SK-N-SH (cell line): ENCODE data around the gene MYO9A. TPM values are rescaled to one million over a fixed set of nuclear protein-coding genes. Genes with fewer than 3 reads are reported as not detected.

Source experiments
- CTCF ChIA-PET: fragments of 300-600, 350-600 bp; formaldehyde crosslinking; extraction: SDS; loops from one replicate; lab custom pipeline; 2021; lab: Yijun Ruan, JAX
- POLR2A ChIA-PET: fragments of 350-600 bp; sonication (Branson Sonifier 250); formaldehyde crosslinking; extraction: SDS; loops from one replicate; lab custom pipeline; 2020; ENCODE audit warnings: antibody characterized with exemption, inconsistent platforms; lab: Yijun Ruan, JAX
- DNase-seq: peaks from one replicate; pipeline ENCODE4 v3.0.0; 2012
- H2AFZ ChIP-seq: fragments of 200-600 bp; sonication (generic); 2 replicates; pipeline ENCODE4 v1.8.1; 2016; ENCODE audit warnings: antibody characterized with exemption, mild to moderate bottlenecking, low read depth
- H3F3A ChIP-seq: fragments of 200-600 bp; sonication (generic); replicated peaks from 2 replicates; pipeline ENCODE3; 2016; ENCODE audit warnings: antibody characterized with exemption, mild to moderate bottlenecking; ENCODE audit not compliant: insufficient read depth
- H3K27ac ChIP-seq, 2 experiments: fragments of 200-500 bp in 1 of 2; fragments of 200-600 bp in 1 of 2; sonication (Bioruptor generic) in 1 of 2; sonication (generic), shearing (Covaris generic) in 1 of 2; 2 replicates each; pipeline versions ENCODE4 v1.5.1 to v1.6.1; 2014 to 2016; ENCODE audit warnings: low read depth in 2 of 2, inconsistent platforms in 1 of 2, low read length in 1 of 2, mild to moderate bottlenecking in 1 of 2, mixed read lengths in 1 of 2
- H3K27me3 ChIP-seq: fragments of 200-600 bp; sonication (generic), shearing (Covaris generic); 2 replicates; pipeline ENCODE4 v1.6.1; 2016; ENCODE audit warnings: mixed run types; ENCODE audit not compliant: insufficient read depth
- H3K36me3 ChIP-seq, 2 experiments: fragments of 200-500 bp in 1 of 2; fragments of 200-600 bp in 1 of 2; sonication (Bioruptor generic) in 1 of 2; sonication (generic) in 1 of 2; replicated peaks in 1 of 2; 2 replicates each; pipeline versions ENCODE3 to v1.5.1; 2014 to 2016; ENCODE audit warnings: low read length in 1 of 2, mild to moderate bottlenecking in 1 of 2; ENCODE audit not compliant: insufficient read depth in 2 of 2, control insufficient read depth in 1 of 2
- H3K4me1 ChIP-seq, 2 experiments: fragments of 200-500 bp in 1 of 2; fragments of 200-600 bp in 1 of 2; sonication (Bioruptor generic) in 1 of 2; sonication (generic), shearing (Covaris generic) in 1 of 2; 2 replicates each; pipeline versions ENCODE4 v1.5.1 to v1.6.1; 2014 to 2016; ENCODE audit warnings: low read depth in 1 of 2, low read length in 1 of 2, mixed run types in 1 of 2; ENCODE audit not compliant: insufficient read depth in 2 of 2, control insufficient read depth in 1 of 2
- H3K4me2 ChIP-seq: fragments of 200-600 bp; sonication (generic), shearing (Covaris generic); 2 replicates; pipeline ENCODE4 v1.6.1; 2017; ENCODE audit warnings: mixed run types
- H3K4me3 ChIP-seq, 2 experiments: fragments of 200-500 bp in 1 of 2; fragments of 200-600 bp in 1 of 2; sonication (Bioruptor generic) in 1 of 2; sonication (generic), shearing (Covaris generic) in 1 of 2; 2 replicates each; pipeline versions ENCODE4 v1.5.1 to v1.8.1; 2014 to 2016; ENCODE audit warnings: low read depth in 2 of 2, inconsistent platforms in 1 of 2, low read length in 1 of 2, mild to moderate bottlenecking in 1 of 2, mixed read lengths in 1 of 2, moderate library complexity in 1 of 2
- H3K79me2 ChIP-seq: fragments of 200-600 bp; sonication (generic); 2 replicates; pipeline ENCODE4 v1.8.1; 2017; ENCODE audit warnings: mild to moderate bottlenecking; ENCODE audit not compliant: insufficient read depth
- H3K9ac ChIP-seq: fragments of 200-600 bp; sonication (generic); 2 replicates; pipeline ENCODE4 v1.6.1; 2017; ENCODE audit warnings: mixed run types
- H3K9me2 ChIP-seq: fragments of 200-600 bp; sonication (generic); 2 replicates; pipeline ENCODE4 v1.6.1; 2017; ENCODE audit warnings: mixed run types
- H3K9me3 ChIP-seq: fragments of 200-600 bp; sonication (generic); 2 replicates; pipeline ENCODE4 v1.6.1; 2017; ENCODE audit warnings: mixed run types, mild to moderate bottlenecking, moderate library complexity
- H4K20me1 ChIP-seq: fragments of 200-600 bp; sonication (generic); 2 replicates; pipeline ENCODE4 v1.6.1; 2017; ENCODE audit warnings: mild to moderate bottlenecking, mixed run types; ENCODE audit not compliant: insufficient read depth
- EP300 ChIP-seq, 2 experiments: IDR thresholded peaks; 2 replicates each; pipeline versions ENCODE4 v1.4.0 to v1.6.1; 2012; ENCODE audit warnings: borderline replicate concordance in 1 of 2, low read depth in 1 of 2, low read length in 1 of 2
- EZH2phosphoT487 ChIP-seq: fragments of 200-600 bp; sonication (generic); IDR thresholded peaks from 2 replicates; pipeline ENCODE4 v1.6.1; 2017; ENCODE audit warnings: low read depth, mixed run types, mild to moderate bottlenecking, antibody characterized with exemption, moderate library complexity, borderline replicate concordance
- FOXJ3 ChIP-seq: sonication (generic); formaldehyde crosslinking; IDR thresholded peaks from 2 replicates; pipeline ENCODE4 v1.5.1; 2020; ENCODE audit warnings: mild to moderate bottlenecking, missing genetic modification reagents
- FOXM1 ChIP-seq: IDR thresholded peaks from 2 replicates; pipeline ENCODE4 v1.4.0; 2012; ENCODE audit warnings: low read depth, mild to moderate bottlenecking
- GABPA ChIP-seq: IDR thresholded peaks from 2 replicates; pipeline ENCODE4 v1.4.0; 2012; ENCODE audit warnings: low read depth, mild to moderate bottlenecking
- GATA2 ChIP-seq: sonication (generic); formaldehyde crosslinking; IDR thresholded peaks from 2 replicates; pipeline ENCODE4 v1.5.0; 2020; ENCODE audit warnings: mild to moderate bottlenecking, missing genetic modification reagents
- JUND ChIP-seq: IDR thresholded peaks from 2 replicates; pipeline ENCODE4 v1.4.0; 2012
- NFIC ChIP-seq: IDR thresholded peaks from 2 replicates; pipeline ENCODE4 v1.4.0; 2012; ENCODE audit warnings: borderline replicate concordance
- RCOR1 ChIP-seq: fragments of 150-350 bp; IDR thresholded peaks from 2 replicates; pipeline ENCODE4 v1.6.1; 2017; ENCODE audit warnings: antibody characterized with exemption, low read length
- RFX5 ChIP-seq: IDR thresholded peaks from 2 replicates; pipeline ENCODE4 v1.6.1; 2012; ENCODE audit warnings: mild to moderate bottlenecking, improper control_type of control experiment, low read length
- RXRA ChIP-seq: IDR thresholded peaks from 2 replicates; pipeline ENCODE4 v1.4.0; 2012; ENCODE audit warnings: low read depth, mild to moderate bottlenecking, borderline replicate concordance
- SIN3A ChIP-seq: IDR thresholded peaks from 2 replicates; pipeline ENCODE4 v1.6.1; 2012; ENCODE audit warnings: low read depth, mild to moderate bottlenecking, low read length, moderate library complexity, borderline replicate concordance
- SMC3 ChIP-seq: IDR thresholded peaks from 2 replicates; pipeline ENCODE4 v1.6.1; 2012; ENCODE audit warnings: low read depth, low read length, improper control_type of control experiment
- TCF12 ChIP-seq: IDR thresholded peaks from 2 replicates; pipeline ENCODE4 v1.4.0; 2012
- TEAD4 ChIP-seq: IDR thresholded peaks from 2 replicates; pipeline ENCODE4 v1.4.0; 2012; ENCODE audit warnings: mild to moderate bottlenecking, borderline replicate concordance; ENCODE audit not compliant: insufficient read depth
- YY1 ChIP-seq: IDR thresholded peaks from 2 replicates; pipeline ENCODE4 v1.4.0; 2012; ENCODE audit warnings: low read depth, mild to moderate bottlenecking
- WGBS: methylation state at CpG from one replicate; pipeline ENCODE4 v1.1.6; 2017; ENCODE audit warnings: low lambda C conversion rate; 5-methylcytosine and 5-hydroxymethylcytosine counted together
- polyA plus RNA-seq, 3 experiments: library from polyadenylated mRNA; depleted of rRNA; stranded (reverse); fragments of >200 nt; gene quantifications; 2 replicates each; pipeline ENCODE4 v1.2.3, GENCODE V29; 2012
- TF ChIP-seq, protein P1 (sequence below): IDR thresholded peaks from 2 replicates; pipeline ENCODE4 v1.4.0; 2012; ENCODE audit warnings: low read depth
- TF ChIP-seq, protein P2 (sequence below): IDR thresholded peaks from 2 replicates; pipeline ENCODE4; 2012
- TF ChIP-seq, protein P3 (sequence below): fragments of 150-350 bp; IDR thresholded peaks from 2 replicates; pipeline ENCODE4 v1.6.1; 2017; ENCODE audit warnings: antibody characterized with exemption, low read length, low read depth, borderline replicate concordance
- TF ChIP-seq, protein P4 (sequence below): fragments of 150-350 bp; IDR thresholded peaks from 2 replicates; pipeline ENCODE4 v1.6.1; 2016; ENCODE audit warnings: mild to moderate bottlenecking, low read depth, low read length

MYO9A gene
- polyA plus RNA-seq, 1 of the 3 experiments (the other 2 are of a cell fraction): 4.1 TPM

DNA sequence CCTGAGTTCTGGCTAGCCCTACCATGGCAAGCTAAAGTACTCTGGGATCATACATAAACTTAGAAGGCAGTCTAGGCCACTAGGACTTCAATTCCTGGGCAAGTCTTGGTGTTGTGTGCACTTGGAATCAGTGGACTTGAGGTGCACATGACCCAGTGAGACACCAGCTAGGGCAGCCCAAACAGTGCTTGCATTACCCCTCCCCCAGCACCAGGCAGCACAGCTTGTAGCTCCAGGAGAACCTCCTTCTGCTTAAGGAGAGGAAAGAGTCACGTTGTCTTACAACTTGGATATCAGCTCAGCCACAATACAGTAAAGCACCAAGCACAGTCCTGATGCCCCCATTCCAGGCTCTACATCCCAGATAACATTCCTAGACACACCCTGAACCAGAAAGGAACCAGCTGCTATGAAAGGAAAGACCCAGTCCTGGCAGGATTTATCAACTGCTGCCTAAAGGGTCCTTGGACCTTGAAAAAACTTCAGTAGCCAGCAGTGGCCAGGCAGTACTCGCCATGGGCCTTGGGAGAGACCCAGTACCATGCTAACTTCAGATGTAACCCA, 57.2 kb downstream of the MYO9A start:
- no peak for DNase-seq
- no peaks in the 10 kb centered on the region for H3K9me3 ChIP-seq
- no peaks in the 10 kb centered on the region for H3K36me3 ChIP-seq
- H3K27me3 ChIP-seq: no peaks in the 10 kb centered on the region
- ChIA-PET POLR2A (no interaction called here), CTCF (interaction anchor here (0.6 kb wide), 1 partner anchor 1024 kb away, joined by 3 read pairs; no protein-coding TSS in a partner anchor)
- no peaks in the 10 kb centered on the region for H3K9me2 ChIP-seq
- no peak overlapping the region for H3K4me2 ChIP-seq
- peaks cover 0 to 6% of the 10 kb centered on the region in 2 experiments; a peak in 1 of 4 replicates for H3K4me1 ChIP-seq
- H3F3A ChIP-seq: no peaks in the 10 kb centered on the region
- no peak overlapping the region for H3K27ac ChIP-seq
- H3K4me3 ChIP-seq: no peak overlapping the region
- no peaks in the 10 kb centered on the region for H4K20me1 ChIP-seq
- H3K9ac ChIP-seq: no peak overlapping the region
- H2AFZ ChIP-seq: no peak overlapping the region
- no peak for TF ChIP-seq TCF12
- TF ChIP-seq NFIC: no peak
- TF ChIP-seq SMC3: no peak
- TF ChIP-seq, protein P1, sequence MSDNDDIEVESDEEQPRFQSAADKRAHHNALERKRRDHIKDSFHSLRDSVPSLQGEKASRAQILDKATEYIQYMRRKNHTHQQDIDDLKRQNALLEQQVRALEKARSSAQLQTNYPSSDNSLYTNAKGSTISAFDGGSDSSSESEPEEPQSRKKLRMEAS: no peak
- TF ChIP-seq, protein P2, sequence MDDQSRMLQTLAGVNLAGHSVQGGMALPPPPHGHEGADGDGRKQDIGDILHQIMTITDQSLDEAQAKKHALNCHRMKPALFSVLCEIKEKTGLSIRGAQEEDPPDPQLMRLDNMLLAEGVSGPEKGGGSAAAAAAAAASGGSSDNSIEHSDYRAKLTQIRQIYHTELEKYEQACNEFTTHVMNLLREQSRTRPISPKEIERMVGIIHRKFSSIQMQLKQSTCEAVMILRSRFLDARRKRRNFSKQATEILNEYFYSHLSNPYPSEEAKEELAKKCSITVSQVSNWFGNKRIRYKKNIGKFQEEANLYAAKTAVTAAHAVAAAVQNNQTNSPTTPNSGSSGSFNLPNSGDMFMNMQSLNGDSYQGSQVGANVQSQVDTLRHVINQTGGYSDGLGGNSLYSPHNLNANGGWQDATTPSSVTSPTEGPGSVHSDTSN: no peak
- no peak for TF ChIP-seq FOXM1
- TF ChIP-seq GABPA: no peak
- TF ChIP-seq, protein P3, sequence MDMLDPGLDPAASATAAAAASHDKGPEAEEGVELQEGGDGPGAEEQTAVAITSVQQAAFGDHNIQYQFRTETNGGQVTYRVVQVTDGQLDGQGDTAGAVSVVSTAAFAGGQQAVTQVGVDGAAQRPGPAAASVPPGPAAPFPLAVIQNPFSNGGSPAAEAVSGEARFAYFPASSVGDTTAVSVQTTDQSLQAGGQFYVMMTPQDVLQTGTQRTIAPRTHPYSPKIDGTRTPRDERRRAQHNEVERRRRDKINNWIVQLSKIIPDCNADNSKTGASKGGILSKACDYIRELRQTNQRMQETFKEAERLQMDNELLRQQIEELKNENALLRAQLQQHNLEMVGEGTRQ: no peak
- no peak for TF ChIP-seq SIN3A
- no peak for TF ChIP-seq RXRA
- no peak for TF ChIP-seq TEAD4
- TF ChIP-seq FOXJ3: no peak
- TF ChIP-seq, protein P4, sequence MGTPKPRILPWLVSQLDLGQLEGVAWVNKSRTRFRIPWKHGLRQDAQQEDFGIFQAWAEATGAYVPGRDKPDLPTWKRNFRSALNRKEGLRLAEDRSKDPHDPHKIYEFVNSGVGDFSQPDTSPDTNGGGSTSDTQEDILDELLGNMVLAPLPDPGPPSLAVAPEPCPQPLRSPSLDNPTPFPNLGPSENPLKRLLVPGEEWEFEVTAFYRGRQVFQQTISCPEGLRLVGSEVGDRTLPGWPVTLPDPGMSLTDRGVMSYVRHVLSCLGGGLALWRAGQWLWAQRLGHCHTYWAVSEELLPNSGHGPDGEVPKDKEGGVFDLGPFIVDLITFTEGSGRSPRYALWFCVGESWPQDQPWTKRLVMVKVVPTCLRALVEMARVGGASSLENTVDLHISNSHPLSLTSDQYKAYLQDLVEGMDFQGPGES: no peak
- no peak for TF ChIP-seq GATA2
- no peak for TF ChIP-seq RCOR1
- TF ChIP-seq EZH2phosphoT487: no peak
- no peak for TF ChIP-seq EP300 (IDR thresholded peaks at IDR 0.05; ENCODE audit: borderline replicate concordance in 1 of 2, low read depth in 1 of 2, low read length in 1 of 2)
- TF ChIP-seq YY1: no peak
- no peak for TF ChIP-seq JUND
- TF ChIP-seq RFX5: no peak
- WGBS: 100% methylated on average over 2 of the region's 2 CpGs
- H3K79me2 ChIP-seq: peaks cover 60% of the 10 kb centered on the region
